CD4-positive, CD25-positive, alpha-beta regulatory T cell (primary cell): Measurements from ENCODE around the gene WWC1. TPM values are rescaled to one million over a fixed set of nuclear protein-coding genes. Genes with fewer than 3 reads are reported as not detected.
A peak's percentile ranks its signal among the peaks of the same experiment; 100 is the strongest.

Source experiments
- ATAC-seq, 2 donors: fragments of 150-1000 bp; cut with Tn5 transposase; one replicate each; pipeline ENCODE4 v1.10.0; 2021; ENCODE audit warnings: low read depth in 2 of 2, moderate number of reproducible peaks in 2 of 2, moderate library complexity in 1 of 2
- DNase-seq, 3 donors: peaks; one replicate each; pipeline versions ENCODE4 v3.0.0 to v3.0.0-alpha.2; 2012 to 2022; ENCODE audit warnings: mixed read lengths in 1 of 3
- H3K27ac ChIP-seq: one replicate; pipeline ENCODE4 v1.7.0; 2013; ENCODE audit warnings: mild to moderate bottlenecking, low read length; ENCODE audit not compliant: insufficient read depth, poor library complexity, severe bottlenecking
- H3K27me3 ChIP-seq: one replicate; pipeline ENCODE4 v1.7.0; 2013; ENCODE audit warnings: low read length; ENCODE audit not compliant: control insufficient read depth, insufficient read depth
- H3K36me3 ChIP-seq: one replicate; pipeline ENCODE4 v1.7.0; 2013; ENCODE audit warnings: mild to moderate bottlenecking, low read length, moderate library complexity; ENCODE audit not compliant: control insufficient read depth, insufficient read depth
- H3K4me1 ChIP-seq: 2 replicates; pipeline ENCODE4 v1.7.0; 2013; ENCODE audit warnings: mild to moderate bottlenecking, low read length; ENCODE audit not compliant: insufficient read depth, control insufficient read depth, poor library complexity, severe bottlenecking
- H3K4me3 ChIP-seq: one replicate; pipeline ENCODE4 v1.7.0; 2013; ENCODE audit warnings: low read depth, mild to moderate bottlenecking, low read length, moderate library complexity
- H3K9me3 ChIP-seq, 2 experiments: 1 replicate in 1 of 2; 2 replicates in 1 of 2; pipeline ENCODE4 v1.7.0; 2013; ENCODE audit warnings: low read length in 2 of 2, mild to moderate bottlenecking in 1 of 2, moderate library complexity in 1 of 2; ENCODE audit not compliant: control insufficient read depth in 2 of 2
- H3K27ac Mint-ChIP-seq, 3 donors: one replicate each; pipeline ENCODE4 v1.8.0; 2020 to 2022; ENCODE audit warnings: mild to moderate bottlenecking in 3 of 3, mixed read lengths in 3 of 3, moderate library complexity in 2 of 3
- H3K27me3 Mint-ChIP-seq: one replicate; pipeline ENCODE4 v1.8.0; 2022; ENCODE audit warnings: mild to moderate bottlenecking, mixed read lengths
- H3K36me3 Mint-ChIP-seq: one replicate; pipeline ENCODE4 v1.8.0; 2020; ENCODE audit warnings: mixed read lengths
- H3K4me1 Mint-ChIP-seq, 4 donors: one replicate each; pipeline ENCODE4 v1.8.0; 2020 to 2022; ENCODE audit warnings: mixed read lengths in 4 of 4, mild to moderate bottlenecking in 1 of 4
- H3K4me3 Mint-ChIP-seq, 4 donors: one replicate each; pipeline ENCODE4 v1.8.0; 2020 to 2022; ENCODE audit warnings: mild to moderate bottlenecking in 4 of 4, mixed read lengths in 4 of 4, moderate library complexity in 3 of 4
- H3K9me3 Mint-ChIP-seq, 7 donors: one replicate each; pipeline ENCODE4 v1.8.0; 2020 to 2022; ENCODE audit warnings: mixed read lengths in 7 of 7, mild to moderate bottlenecking in 3 of 7, moderate library complexity in 2 of 7
- polyA plus RNA-seq, 4 donors: library from polyadenylated mRNA; unstranded; fragments of 300-500 nt; fragmentation: Illumina TruSeq; gene quantifications; one replicate each; pipeline ENCODE4 v1.2.3, GENCODE V29; 2021
- total RNA-seq: library from RNA; stranded (reverse); gene quantifications from one replicate; pipeline ENCODE4 v1.2.3, GENCODE V29; 2022

Gene WWC1
- total and polyA plus RNA-seq, 5 donors from 2014 or later = 0.07 to 1.5 (median 0.95) TPM; not detected in 1

GRCh38 chr5:168374532-168374931 lies 83.1 kb downstream of the WWC1 start:
- Histone ChIP-seq H3K27me3 (no peaks in the 10 kb centered on the region), H3K27ac (no peak overlapping the region), H3K4me1 (peaks cover 10% of the 10 kb centered on the region), H3K36me3 (no peaks in the 10 kb centered on the region), H3K4me3 (no peak overlapping the region), H3K9me3 (no peaks in the 10 kb centered on the region)
- H3K36me3 Mint-ChIP-seq = no peaks in the 10 kb centered on the region
- H3K4me3 Mint-ChIP-seq = no peak overlapping the region
- H3K4me1 Mint-ChIP-seq = peaks cover 0 to 22% (median 17%) of the 10 kb centered on the region in 4 donors
- ATAC-seq (no peak), DNase-seq (no peak)
- peaks cover 4% of the 10 kb centered on the region for H3K27me3 Mint-ChIP-seq
- no peak overlapping the region for H3K27ac Mint-ChIP-seq
- H3K9me3 Mint-ChIP-seq = no peaks in the 10 kb centered on the region

GRCh38 chr5:168375214-168375613 lies 83.8 kb downstream of the WWC1 start:
- no peaks in the 10 kb centered on the region for H3K9me3 ChIP-seq
- DNase-seq (no peak), ATAC-seq (no peak)
- no peaks in the 10 kb centered on the region for H3K36me3 Mint-ChIP-seq
- H3K4me1 Mint-ChIP-seq = peaks cover 0 to 22% (median 17%) of the 10 kb centered on the region in 4 donors
- H3K9me3 Mint-ChIP-seq = no peaks in the 10 kb centered on the region
- no peak overlapping the region for H3K4me3 Mint-ChIP-seq
- H3K27me3 ChIP-seq = no peaks in the 10 kb centered on the region
- H3K36me3 ChIP-seq = no peaks in the 10 kb centered on the region
- H3K4me1 ChIP-seq = peaks cover 10% of the 10 kb centered on the region
- no peak overlapping the region for H3K27ac Mint-ChIP-seq
- peaks cover 4% of the 10 kb centered on the region for H3K27me3 Mint-ChIP-seq
- no peak overlapping the region for H3K4me3 ChIP-seq
- H3K27ac ChIP-seq = no peak overlapping the region

DNA sequence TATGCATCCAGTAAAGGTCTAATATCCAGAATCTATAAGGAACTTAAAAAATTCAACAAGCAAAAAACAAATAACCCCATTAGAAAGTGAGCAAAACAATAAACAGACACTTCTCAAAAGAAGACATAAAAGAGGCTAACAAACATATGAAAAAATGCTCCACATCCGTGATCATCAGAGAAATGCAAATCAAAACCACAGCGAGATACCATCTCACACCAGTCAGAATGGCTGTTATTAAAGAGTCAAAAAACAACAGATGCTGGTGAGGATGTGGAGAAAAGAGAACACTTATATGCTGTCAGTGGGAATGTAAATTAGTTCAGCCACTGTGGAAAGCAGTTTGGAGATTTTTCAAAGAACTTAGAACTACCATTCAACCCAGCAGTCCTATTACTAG lies 86.1 kb downstream of the WWC1 start:
- Histone ChIP-seq H3K36me3 (no peaks in the 10 kb centered on the region), H3K4me3 (peak overlapping the region; percentile 51), H3K9me3 (no peaks in the 10 kb centered on the region), H3K27me3 (no peaks in the 10 kb centered on the region), H3K4me1 (peaks cover 10% of the 10 kb centered on the region), H3K27ac (peak overlapping the region; percentile 39)
- H3K27me3 Mint-ChIP-seq = peaks cover 4% of the 10 kb centered on the region
- no peaks in the 10 kb centered on the region for H3K36me3 Mint-ChIP-seq
- H3K27ac Mint-ChIP-seq = peak overlapping the region; percentile 24 to 94 (median 65)
- ATAC-seq = peak in 1 of 2 donors; percentile 42
- DNase-seq = peak in 2 of 3 donors; percentile 62 to 80
- peak overlapping the region; percentile 5 to 46 (median 30) for H3K4me3 Mint-ChIP-seq
- peaks cover 6 to 28% (median 21%) of the 10 kb centered on the region in 4 donors for H3K4me1 Mint-ChIP-seq
- H3K9me3 Mint-ChIP-seq = no peaks in the 10 kb centered on the region

GRCh38 chr5:168378741-168379140 lies 87.3 kb downstream of the WWC1 start:
- ATAC-seq (no peak), DNase-seq (no peak)
- Histone ChIP-seq H3K27ac (no peak overlapping the region), H3K4me1 (peaks cover 15% of the 10 kb centered on the region), H3K36me3 (no peaks in the 10 kb centered on the region), H3K27me3 (no peaks in the 10 kb centered on the region), H3K4me3 (no peak overlapping the region), H3K9me3 (no peaks in the 10 kb centered on the region)
- H3K9me3 Mint-ChIP-seq = no peaks in the 10 kb centered on the region
- H3K4me3 Mint-ChIP-seq = no peak overlapping the region
- H3K27ac Mint-ChIP-seq = peak overlapping the region in 1 of 3 donors; percentile 5
- peaks cover 4% of the 10 kb centered on the region for H3K27me3 Mint-ChIP-seq
- peaks cover 6 to 40% (median 26%) of the 10 kb centered on the region in 4 donors for H3K4me1 Mint-ChIP-seq
- H3K36me3 Mint-ChIP-seq = no peaks in the 10 kb centered on the region

DNA sequence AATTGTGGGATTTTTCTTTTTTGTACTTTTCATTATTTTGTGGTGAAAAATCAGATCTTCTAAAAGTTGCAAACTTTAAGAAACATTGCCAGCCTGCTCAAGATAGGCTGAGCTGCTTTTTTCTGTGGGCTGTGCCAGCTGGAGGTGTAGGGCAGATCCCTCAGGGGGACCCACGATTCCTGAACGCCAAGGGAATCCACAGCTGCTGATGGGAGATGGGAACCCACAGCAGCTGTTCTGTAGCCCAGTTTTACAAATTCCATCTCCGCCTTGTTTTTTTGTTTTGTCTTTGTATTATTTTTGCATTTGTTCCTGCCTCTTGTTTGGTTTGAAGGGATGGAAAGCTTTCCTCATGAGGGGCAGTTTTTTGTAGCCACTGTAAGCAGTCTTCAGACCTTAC lies 91.0 kb downstream of the WWC1 start:
- no peak for DNase-seq
- Mint-ChIP-seq H3K4me1 (peaks cover 6 to 27% (median 17%) of the 10 kb centered on the region in 4 donors), H3K9me3 (peaks cover 0 to 8% (median 0%) of the 10 kb centered on the region in 7 donors), H3K27ac (peak overlapping the region in 1 of 3 donors; percentile 65), H3K36me3 (peaks cover 8% of the 10 kb centered on the region), H3K4me3 (peak overlapping the region in 1 of 4 donors; percentile 1), H3K27me3 (peaks cover 4% of the 10 kb centered on the region)
- Histone ChIP-seq H3K36me3 (no peaks in the 10 kb centered on the region), H3K9me3 (peaks cover 0 to 2% of the 10 kb centered on the region in 2 experiments), H3K27me3 (no peaks in the 10 kb centered on the region), H3K27ac (no peak overlapping the region), H3K4me1 (peaks cover 6% of the 10 kb centered on the region), H3K4me3 (no peak overlapping the region)
- no peak for ATAC-seq

- H3K9me3 Mint-ChIP-seq = peaks cover 0 to 10% (median 6%) of the 10 kb centered on the region in 7 donors
- no peak overlapping the region for H3K4me3 Mint-ChIP-seq
- H3K27me3 Mint-ChIP-seq = peaks cover 9% of the 10 kb centered on the region
- no peak overlapping the region for H3K27ac ChIP-seq
- H3K36me3 ChIP-seq = no peaks in the 10 kb centered on the region
- no peaks in the 10 kb centered on the region for H3K4me1 ChIP-seq
- H3K4me1 Mint-ChIP-seq = no peaks in the 10 kb centered on the region
- H3K36me3 Mint-ChIP-seq = peaks cover 6% of the 10 kb centered on the region
- H3K9me3 ChIP-seq = peaks cover 9 to 14% of the 10 kb centered on the region in 2 experiments
- ATAC-seq (no peak), DNase-seq (no peak)
- no peak overlapping the region for H3K27ac Mint-ChIP-seq
- H3K4me3 ChIP-seq = no peak overlapping the region
- H3K27me3 ChIP-seq = no peaks in the 10 kb centered on the region
Measured at GRCh38 chr5:168390491-168390890, 99.0 kb downstream of the WWC1 start.

DNA sequence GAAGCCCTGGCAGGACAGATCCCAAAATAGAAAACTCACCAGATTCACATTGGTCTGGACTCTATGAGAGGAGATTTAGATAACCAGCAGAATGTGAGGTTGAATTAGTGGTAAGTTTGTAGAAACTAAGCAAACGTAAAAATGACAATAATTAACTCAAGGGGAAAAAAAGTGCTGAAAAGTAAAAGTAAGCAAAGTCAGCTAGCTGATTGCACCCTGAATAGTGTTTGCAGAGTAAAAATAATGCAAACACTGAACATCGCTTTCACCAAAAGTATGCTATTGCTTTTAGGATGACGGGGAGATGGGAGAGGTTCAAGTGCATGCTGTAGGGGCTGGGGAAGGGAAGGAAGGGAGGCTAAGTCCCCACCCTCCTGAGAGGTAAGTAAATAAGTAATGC lies 102.3 kb downstream of the WWC1 start:
- no peaks in the 10 kb centered on the region for H3K36me3 ChIP-seq
- peaks cover 9% of the 10 kb centered on the region for H3K27me3 Mint-ChIP-seq
- no peaks in the 10 kb centered on the region for H3K27me3 ChIP-seq
- H3K36me3 Mint-ChIP-seq = no peaks in the 10 kb centered on the region
- H3K27ac ChIP-seq = no peak overlapping the region
- H3K27ac Mint-ChIP-seq = peak overlapping the region in 1 of 3 donors; percentile 48
- peaks cover 0 to 10% (median 5%) of the 10 kb centered on the region in 7 donors for H3K9me3 Mint-ChIP-seq
- no peak overlapping the region for H3K4me3 Mint-ChIP-seq
- no peak for DNase-seq
- no peaks in the 10 kb centered on the region for H3K4me1 Mint-ChIP-seq
- no peak overlapping the region for H3K4me3 ChIP-seq
- H3K4me1 ChIP-seq = no peaks in the 10 kb centered on the region
- ATAC-seq = no peak
- H3K9me3 ChIP-seq = peaks cover 9 to 14% of the 10 kb centered on the region in 2 experiments

- H3K27ac Mint-ChIP-seq = no peak overlapping the region
- H3K36me3 Mint-ChIP-seq = peaks cover 3% of the 10 kb centered on the region
- H3K9me3 ChIP-seq = no peaks in the 10 kb centered on the region
- no peak for ATAC-seq
- no peaks in the 10 kb centered on the region for H3K27me3 ChIP-seq
- H3K4me3 Mint-ChIP-seq = no peak overlapping the region
- H3K27me3 Mint-ChIP-seq = peaks cover 11% of the 10 kb centered on the region
- H3K36me3 ChIP-seq = no peaks in the 10 kb centered on the region
- no peaks in the 10 kb centered on the region for H3K9me3 Mint-ChIP-seq
- DNase-seq = no peak
- H3K4me1 Mint-ChIP-seq = no peaks in the 10 kb centered on the region
- H3K4me1 ChIP-seq = no peaks in the 10 kb centered on the region
- no peak overlapping the region for H3K4me3 ChIP-seq
- no peak overlapping the region for H3K27ac ChIP-seq
Measured at GRCh38 chr5:168400429-168401220, 109.2 kb downstream of the WWC1 start.
